ENCODE measurements around the gene CXCL12.

GRCh38 chr10:44340557-44340956, 44.3 kb downstream of the CXCL12 start:
- TF ChIP-seq, protein P1, sequence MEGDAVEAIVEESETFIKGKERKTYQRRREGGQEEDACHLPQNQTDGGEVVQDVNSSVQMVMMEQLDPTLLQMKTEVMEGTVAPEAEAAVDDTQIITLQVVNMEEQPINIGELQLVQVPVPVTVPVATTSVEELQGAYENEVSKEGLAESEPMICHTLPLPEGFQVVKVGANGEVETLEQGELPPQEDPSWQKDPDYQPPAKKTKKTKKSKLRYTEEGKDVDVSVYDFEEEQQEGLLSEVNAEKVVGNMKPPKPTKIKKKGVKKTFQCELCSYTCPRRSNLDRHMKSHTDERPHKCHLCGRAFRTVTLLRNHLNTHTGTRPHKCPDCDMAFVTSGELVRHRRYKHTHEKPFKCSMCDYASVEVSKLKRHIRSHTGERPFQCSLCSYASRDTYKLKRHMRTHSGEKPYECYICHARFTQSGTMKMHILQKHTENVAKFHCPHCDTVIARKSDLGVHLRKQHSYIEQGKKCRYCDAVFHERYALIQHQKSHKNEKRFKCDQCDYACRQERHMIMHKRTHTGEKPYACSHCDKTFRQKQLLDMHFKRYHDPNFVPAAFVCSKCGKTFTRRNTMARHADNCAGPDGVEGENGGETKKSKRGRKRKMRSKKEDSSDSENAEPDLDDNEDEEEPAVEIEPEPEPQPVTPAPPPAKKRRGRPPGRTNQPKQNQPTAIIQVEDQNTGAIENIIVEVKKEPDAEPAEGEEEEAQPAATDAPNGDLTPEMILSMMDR (IDR thresholded peaks at IDR 0.05), result no peak
- TF ChIP-seq POLR2AphosphoS5 (IDR thresholded peaks at IDR 0.05; ENCODE audit: low read depth, low read length) (no peak), SIN3A (IDR thresholded peaks at IDR 0.05; ENCODE audit: borderline replicate concordance, insufficient read depth, low read depth, low read length) (no peak), TCF7L2 (IDR thresholded peaks at IDR 0.05; ENCODE audit: low read depth, low read length) (no peak)
- TF ChIP-seq, protein P2, sequence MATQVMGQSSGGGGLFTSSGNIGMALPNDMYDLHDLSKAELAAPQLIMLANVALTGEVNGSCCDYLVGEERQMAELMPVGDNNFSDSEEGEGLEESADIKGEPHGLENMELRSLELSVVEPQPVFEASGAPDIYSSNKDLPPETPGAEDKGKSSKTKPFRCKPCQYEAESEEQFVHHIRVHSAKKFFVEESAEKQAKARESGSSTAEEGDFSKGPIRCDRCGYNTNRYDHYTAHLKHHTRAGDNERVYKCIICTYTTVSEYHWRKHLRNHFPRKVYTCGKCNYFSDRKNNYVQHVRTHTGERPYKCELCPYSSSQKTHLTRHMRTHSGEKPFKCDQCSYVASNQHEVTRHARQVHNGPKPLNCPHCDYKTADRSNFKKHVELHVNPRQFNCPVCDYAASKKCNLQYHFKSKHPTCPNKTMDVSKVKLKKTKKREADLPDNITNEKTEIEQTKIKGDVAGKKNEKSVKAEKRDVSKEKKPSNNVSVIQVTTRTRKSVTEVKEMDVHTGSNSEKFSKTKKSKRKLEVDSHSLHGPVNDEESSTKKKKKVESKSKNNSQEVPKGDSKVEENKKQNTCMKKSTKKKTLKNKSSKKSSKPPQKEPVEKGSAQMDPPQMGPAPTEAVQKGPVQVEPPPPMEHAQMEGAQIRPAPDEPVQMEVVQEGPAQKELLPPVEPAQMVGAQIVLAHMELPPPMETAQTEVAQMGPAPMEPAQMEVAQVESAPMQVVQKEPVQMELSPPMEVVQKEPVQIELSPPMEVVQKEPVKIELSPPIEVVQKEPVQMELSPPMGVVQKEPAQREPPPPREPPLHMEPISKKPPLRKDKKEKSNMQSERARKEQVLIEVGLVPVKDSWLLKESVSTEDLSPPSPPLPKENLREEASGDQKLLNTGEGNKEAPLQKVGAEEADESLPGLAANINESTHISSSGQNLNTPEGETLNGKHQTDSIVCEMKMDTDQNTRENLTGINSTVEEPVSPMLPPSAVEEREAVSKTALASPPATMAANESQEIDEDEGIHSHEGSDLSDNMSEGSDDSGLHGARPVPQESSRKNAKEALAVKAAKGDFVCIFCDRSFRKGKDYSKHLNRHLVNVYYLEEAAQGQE (IDR thresholded peaks at IDR 0.05; ENCODE audit: insufficient read depth in 1 of 2, low read depth in 2 of 2, low read length in 1 of 2), result no peak
